Coronary artery (tissue), 2 donors: ENCODE results near the gene GPR157.
"Not testable (repeated sequence)": the region's sequence is repeated elsewhere in the genome, so short reads cannot be mapped to it uniquely, and the experiment has no call there.

Experiments
- DNase-seq: peaks from one replicate; pipeline ENCODE4 v3.0.0-alpha.2; 2017; ENCODE audit warnings: low spot score
- H3K27ac ChIP-seq, 2 donors: fragments of 200-600 bp; sonication (generic); one replicate each; pipeline ENCODE4 v1.5.1; 2016 to 2019
- H3K4me3 ChIP-seq: fragments of 200-600 bp; sonication (generic); 2 replicates; pipeline ENCODE4 v1.5.1; 2016; ENCODE audit warnings: mild to moderate bottlenecking, moderate library complexity
- CTCF ChIP-seq: fragments of 200-600 bp; sonication (generic); IDR thresholded peaks from one replicate; pipeline ENCODE4 v1.5.1; 2019; ENCODE audit warnings: antibody characterized with exemption

GPR157 gene

DNA sequence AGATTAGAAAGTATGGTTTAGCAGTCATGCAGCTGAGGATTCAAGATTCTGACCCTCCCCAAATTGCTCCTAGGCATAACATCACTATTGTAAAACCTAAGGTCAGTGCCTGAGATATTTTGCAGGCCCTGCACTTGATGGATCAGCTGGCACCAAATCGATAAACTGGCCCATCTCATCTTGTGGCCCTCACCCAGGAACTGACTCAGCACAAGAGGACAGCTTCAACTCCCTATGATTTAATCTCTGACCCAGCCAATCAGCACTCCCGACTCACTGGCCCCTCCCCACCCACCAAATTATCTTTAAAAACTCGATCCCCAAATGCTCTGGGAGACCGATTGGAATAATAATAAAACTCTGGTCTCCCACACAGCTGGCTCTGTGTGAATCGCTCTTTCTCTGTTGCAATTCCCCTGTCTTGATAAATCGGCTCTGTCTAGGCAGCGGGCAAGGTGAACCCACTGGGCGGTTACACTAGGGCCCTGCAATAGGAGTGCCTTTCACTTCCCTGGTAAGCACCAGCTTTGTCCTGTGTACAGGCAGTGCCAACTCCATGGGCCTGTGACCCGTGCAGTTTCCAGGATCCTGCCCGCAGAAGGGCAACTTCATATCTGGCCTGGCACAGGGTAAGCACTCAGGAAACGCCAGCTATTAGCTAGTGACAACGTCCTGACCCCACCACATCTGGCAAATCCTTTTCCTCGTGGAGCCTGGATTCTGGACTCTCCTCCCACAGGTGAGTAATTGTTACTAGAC, 30.8 kb downstream of the GPR157 start:
- Histone ChIP-seq H3K4me3 (no peak overlapping the region), H3K27ac (no peak overlapping the region)
- DNase-seq, result no peak
- no peak for TF ChIP-seq CTCF

- Histone ChIP-seq H3K27ac (no peak overlapping the region), H3K4me3 (no peak overlapping the region)
- no peak for TF ChIP-seq CTCF
- DNase-seq, result no peak
Observed at GRCh38 chr1:9095818-9096217, 33.1 kb downstream of the GPR157 start.

GRCh38 chr1:9093996-9094595, 34.8 kb downstream of the GPR157 start:
- H3K27ac ChIP-seq, DNase-seq, H3K4me3 ChIP-seq: not testable (repeated sequence)

DNA sequence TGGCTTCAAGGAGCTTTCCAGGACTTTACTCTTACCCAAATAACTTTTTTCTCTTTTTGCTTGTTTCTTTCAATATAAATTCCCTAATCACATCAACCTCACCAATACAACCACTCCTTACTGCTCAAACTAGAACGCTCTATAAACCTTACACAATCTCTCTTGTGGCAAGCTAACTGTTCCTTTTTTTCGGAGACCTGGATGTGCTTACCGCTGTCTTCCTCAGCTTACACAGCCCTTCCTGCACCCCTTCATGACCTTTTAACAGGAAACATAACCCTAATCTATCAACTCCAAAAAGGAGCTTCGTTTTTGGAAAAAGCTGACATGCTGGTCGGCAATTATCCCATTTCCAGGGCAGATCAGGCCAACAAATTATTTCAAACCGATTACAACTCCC, 35.3 kb downstream of the GPR157 start:
- Histone ChIP-seq H3K27ac (no peak overlapping the region), H3K4me3 (no peak overlapping the region)
- no peak for TF ChIP-seq CTCF
- no peak for DNase-seq

GRCh38 chr1:9093091-9093490, 35.8 kb downstream of the GPR157 start:
- no peak for TF ChIP-seq CTCF

GRCh38 chr1:9088807-9089206, 40.1 kb downstream of the GPR157 start:
- Histone ChIP-seq H3K4me3 (no peak overlapping the region), H3K27ac (no peak overlapping the region)
- DNase-seq, result no peak
- TF ChIP-seq CTCF, result no peak

More at GRCh38 chr1:9093091-9093490, 35.8 kb downstream of the GPR157 start:
- Histone ChIP-seq H3K4me3 (no peak overlapping the region), H3K27ac (no peak overlapping the region)
- DNase-seq, result no peak

DNA sequence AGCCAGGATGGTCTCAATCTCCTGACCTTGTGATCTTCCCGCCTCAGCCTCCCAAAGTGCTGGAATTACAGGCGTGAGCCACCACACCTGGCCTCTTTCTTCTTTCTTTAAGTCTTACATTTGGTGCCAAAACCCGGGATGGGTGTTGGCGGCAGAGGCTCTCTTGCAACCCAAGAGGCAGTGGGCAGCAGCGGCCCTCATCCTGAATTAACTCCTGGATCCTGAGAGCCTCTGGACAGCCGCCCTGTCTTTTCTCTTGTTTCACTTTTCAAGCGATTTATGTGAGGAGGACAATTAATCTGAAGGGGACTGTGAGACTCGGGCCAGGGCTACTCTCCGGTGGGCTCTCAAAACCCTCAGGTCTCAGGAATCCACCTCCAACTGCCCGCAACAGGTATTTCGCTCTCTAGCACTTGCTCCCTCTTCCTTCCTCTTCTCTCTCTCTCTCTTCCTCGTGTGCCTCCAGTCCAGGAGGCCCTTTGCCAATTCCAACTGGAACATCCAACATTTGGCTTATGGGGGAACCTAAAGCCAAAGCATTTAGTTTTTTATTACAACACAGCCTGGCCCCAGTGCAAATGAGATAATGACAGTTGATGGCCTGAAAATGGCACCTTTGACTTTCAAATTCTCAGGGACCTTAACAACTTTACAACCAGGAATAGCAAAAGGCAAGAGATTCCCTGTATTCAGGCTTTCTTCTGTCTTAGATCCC, 41.3 kb downstream of the GPR157 start:
- Histone ChIP-seq H3K4me3 (no peak overlapping the region), H3K27ac (no peak overlapping the region)
- no peak for DNase-seq
- no peak for TF ChIP-seq CTCF
